HCT116 (cell line): ENCODE data around the gene SLC22A5. TPM values are rescaled to one million over a fixed set of nuclear protein-coding genes. Genes with fewer than 3 reads are reported as not detected.

Experiments
- ATAC-seq: fragments of 200-7000 bp; cut with Tn5 transposase; 2 replicates; pipeline ENCODE4 v1.9.1; 2020; ENCODE audit warnings: mild to moderate bottlenecking, moderate library complexity
- BruUV-seq: library from RNA; stranded (reverse); fragments of 400-500 nt; replicated peaks from 2 replicates; lab custom pipeline; 2021; lab: Mats Ljungman, UMichigan
- CTCF ChIA-PET: fragments of 300-600 bp; sonication (Branson Sonifier 250); formaldehyde crosslinking; loops from one replicate; lab custom pipeline; 2021; ENCODE audit warnings: antibody characterized with exemption; lab: Charles Lee
- POLR2A ChIA-PET: fragments of 300-600, 350-600 bp; sonication (Branson Sonifier 250); formaldehyde crosslinking; loops from one replicate; lab custom pipeline; 2021; ENCODE audit warnings: antibody characterized with exemption; lab: Charles Lee
- RAD21 ChIA-PET, 2 experiments: fragments of 300-600 bp; sonication (Branson Sonifier 250); formaldehyde crosslinking; loops; one replicate each; lab custom pipeline; 2023; ENCODE audit warnings: low total read pairs in 2 of 2; ENCODE audit not compliant: uncharacterized antibody in 2 of 2, unreplicated experiment in 2 of 2, low non-redundant PET in 1 of 2; lab: Charles Lee
- DNase-seq: peaks from one replicate; pipeline ENCODE4 v3.0.0-alpha.2; 2010; ENCODE audit warnings: low read depth, low spot score
- H2AFZ ChIP-seq: fragments of 200-600 bp; shearing (Covaris generic), sonication (generic); 2 replicates; pipeline ENCODE4 v1.6.1; 2017; ENCODE audit warnings: low read depth, mixed run types, mixed read lengths, antibody characterized with exemption, low read length; ENCODE audit not compliant: poor library complexity, severe bottlenecking
- H3K27ac ChIP-seq: 2 replicates; pipeline ENCODE4 v1.5.1; 2012; ENCODE audit warnings: low read depth, low read length
- H3K27me3 ChIP-seq: fragments of 200-600 bp; sonication (generic); 2 replicates; pipeline ENCODE4 v1.6.1; 2016; ENCODE audit warnings: mixed run types, low read length, mixed read lengths; ENCODE audit not compliant: insufficient read depth
- H3K36me3 ChIP-seq, 2 experiments: fragments of 200-500 bp in 1 of 2; fragments of 200-600 bp in 1 of 2; sonication (Bioruptor generic) in 1 of 2; sonication (generic) in 1 of 2; 2 replicates each; pipeline versions ENCODE4 v1.5.1 to v1.6.1; 2014 to 2016; ENCODE audit warnings: low read length in 2 of 2, inconsistent platforms in 1 of 2, mixed read lengths in 1 of 2, mixed run types in 1 of 2; ENCODE audit not compliant: insufficient read depth in 2 of 2, control insufficient read depth in 1 of 2
- H3K4me1 ChIP-seq, 2 experiments: fragments of 200-600 bp in 1 of 2; sonication (generic) in 1 of 2; 2 replicates each; pipeline versions ENCODE4 v1.5.1 to v1.6.1; 2012 to 2017; ENCODE audit warnings: low read length in 2 of 2, inconsistent platforms in 1 of 2, mild to moderate bottlenecking in 1 of 2, mixed read lengths in 1 of 2, mixed run types in 1 of 2, moderate library complexity in 1 of 2; ENCODE audit not compliant: insufficient read depth in 2 of 2, control insufficient read depth in 1 of 2
- H3K4me2 ChIP-seq: fragments of 200-600 bp; sonication (generic); 2 replicates; pipeline ENCODE4 v1.6.1; 2017; ENCODE audit warnings: mixed run types, low read length, mixed read lengths
- H3K4me3 ChIP-seq, 2 experiments: fragments of 200-600 bp in 1 of 2; sonication (generic) in 1 of 2; replicated peaks in 1 of 2; 2 replicates each; pipeline ENCODE4 v1.5.1; 2011 to 2016; ENCODE audit warnings: low read length in 2 of 2, control low read depth in 1 of 2, low read depth in 1 of 2, mild to moderate bottlenecking in 1 of 2, mixed read lengths in 1 of 2, mixed run types in 1 of 2
- H3K79me2 ChIP-seq: fragments of 200-600 bp; sonication (generic); 2 replicates; pipeline ENCODE4 v1.6.1; 2017; ENCODE audit warnings: mild to moderate bottlenecking, mixed run types, low read length, moderate library complexity, mixed read lengths; ENCODE audit not compliant: insufficient read depth
- H3K9ac ChIP-seq: fragments of 200-600 bp; sonication (generic); 2 replicates; pipeline ENCODE4 v1.6.1; 2016; ENCODE audit warnings: low read length, mixed read lengths
- H3K9me2 ChIP-seq: fragments of 200-600 bp; sonication (generic), shearing (Covaris generic); 2 replicates; pipeline ENCODE4 v1.6.1; 2017; ENCODE audit warnings: mixed run types, mild to moderate bottlenecking, moderate library complexity; ENCODE audit not compliant: insufficient read depth
- H3K9me3 ChIP-seq, 2 experiments: fragments of 200-500 bp in 1 of 2; fragments of 200-600 bp in 1 of 2; sonication (Bioruptor generic) in 1 of 2; sonication (generic) in 1 of 2; 2 replicates each; pipeline ENCODE4 v1.6.1; 2014 to 2017; ENCODE audit warnings: low read length in 2 of 2, mixed read lengths in 2 of 2, inconsistent platforms in 1 of 2, low read depth in 1 of 2, mild to moderate bottlenecking in 1 of 2, mixed run types in 1 of 2, moderate library complexity in 1 of 2; ENCODE audit not compliant: control insufficient read depth in 1 of 2, insufficient read depth in 1 of 2
- H4K20me1 ChIP-seq: fragments of 200-600 bp; sonication (generic), shearing (Covaris generic); 2 replicates; pipeline ENCODE4 v1.6.1; 2017; ENCODE audit warnings: mixed run types, mild to moderate bottlenecking, moderate library complexity; ENCODE audit not compliant: insufficient read depth
- CBX3 ChIP-seq: IDR thresholded peaks from 2 replicates; pipeline ENCODE4 v1.6.1; 2012; ENCODE audit warnings: low read depth
- CEBPB ChIP-seq: IDR thresholded peaks from 2 replicates; pipeline ENCODE4 v1.6.1; 2012; ENCODE audit warnings: low read depth
- ELF1 ChIP-seq: IDR thresholded peaks from 2 replicates; pipeline ENCODE4 v1.6.1; 2012; ENCODE audit warnings: low read depth, borderline replicate concordance
- EZH2 ChIP-seq: fragments of 200-600 bp; sonication (generic); IDR thresholded peaks from 2 replicates; pipeline ENCODE4 v1.6.1; 2017; ENCODE audit warnings: antibody characterized with exemption, mixed run types
- EZH2phosphoT487 ChIP-seq: fragments of 200-600 bp; IDR thresholded peaks from 2 replicates; pipeline ENCODE4 v1.6.1; 2018; ENCODE audit warnings: antibody characterized with exemption, borderline replicate concordance
- FOSL1 ChIP-seq: IDR thresholded peaks from 2 replicates; pipeline ENCODE4 v1.6.1; 2012; ENCODE audit warnings: low read depth
- POLR2A ChIP-seq: IDR thresholded peaks from 2 replicates; pipeline ENCODE4 v1.7.0; 2011; ENCODE audit warnings: borderline replicate concordance; ENCODE audit not compliant: insufficient read depth, insufficient read length; ENCODE audit errors: extremely low read depth
- POLR2AphosphoS5 ChIP-seq: IDR thresholded peaks from 2 replicates; pipeline ENCODE4 v1.6.1; 2011; ENCODE audit warnings: mild to moderate bottlenecking, low read depth, low read length, moderate library complexity
- RAD21 ChIP-seq: IDR thresholded peaks from 2 replicates; pipeline ENCODE4 v1.6.1; 2012; ENCODE audit warnings: low read depth, mild to moderate bottlenecking
- REST ChIP-seq: IDR thresholded peaks from 2 replicates; pipeline ENCODE4 v1.6.1; 2012; ENCODE audit warnings: low read depth
- YY1 ChIP-seq: IDR thresholded peaks from 2 replicates; pipeline ENCODE4 v1.6.1; 2011; ENCODE audit warnings: low read length, low read depth, moderate library complexity, mild to moderate bottlenecking; ENCODE audit not compliant: insufficient replicate concordance; ENCODE audit errors: extremely low read depth
- intact Hi-C: fragments of 100-400 bp; cut with micrococcal nuclease; formaldehyde crosslinking; loops from 2 replicates; pipeline ENCODE4 v1.10.0; 2022
- total RNA-seq: library from RNA; stranded (reverse); gene quantifications from one replicate; pipeline ENCODE4 v1.2.1, GENCODE V29; 2021; ENCODE audit not compliant: unreplicated experiment
- TF ChIP-seq, protein P1 (sequence below): IDR thresholded peaks from 2 replicates; pipeline ENCODE4 v1.6.1; 2012
- TF ChIP-seq, protein P2 (sequence below): IDR thresholded peaks from 2 replicates; pipeline ENCODE4 v1.6.1; 2012

SLC22A5 gene
- total RNA-seq, 1 experiment from 2014 or later, result 9.9 TPM

- Histone ChIP-seq H2AFZ (no peak overlapping the region), H3K9me2 (no peaks in the 10 kb centered on the region), H3K4me1 (peaks cover 40 to 45% of the 10 kb centered on the region in 2 experiments), H3K79me2 (no peaks in the 10 kb centered on the region), H3K27ac (no peak overlapping the region), H3K9ac (no peak overlapping the region)
- CTCF ChIA-PET, result no interaction called here
- DNase-seq, result no peak
- TF ChIP-seq RAD21 (no peak), ELF1 (no peak), YY1 (no peak), FOSL1 (no peak), EZH2phosphoT487 (no peak), EZH2 (no peak), POLR2A (no peak)
- TF ChIP-seq, protein P1, sequence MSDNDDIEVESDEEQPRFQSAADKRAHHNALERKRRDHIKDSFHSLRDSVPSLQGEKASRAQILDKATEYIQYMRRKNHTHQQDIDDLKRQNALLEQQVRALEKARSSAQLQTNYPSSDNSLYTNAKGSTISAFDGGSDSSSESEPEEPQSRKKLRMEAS, result no peak
- TF ChIP-seq, protein P2, sequence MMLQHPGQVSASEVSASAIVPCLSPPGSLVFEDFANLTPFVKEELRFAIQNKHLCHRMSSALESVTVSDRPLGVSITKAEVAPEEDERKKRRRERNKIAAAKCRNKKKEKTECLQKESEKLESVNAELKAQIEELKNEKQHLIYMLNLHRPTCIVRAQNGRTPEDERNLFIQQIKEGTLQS, result no peak
- TF ChIP-seq, all 23 proteins: peak for 0
- RAD21 ChIA-PET, result no interaction called here
- no peak overlapping the region for H3K4me3 ChIP-seq
- intact Hi-C loops, result no loop called here
- H4K20me1 ChIP-seq, result no peaks in the 10 kb centered on the region
- H3K36me3 ChIP-seq, result no peaks in the 10 kb centered on the region
- BruUV-seq, result no TSS peak
- no peaks in the 10 kb centered on the region for H3K9me3 ChIP-seq
- H3K4me2 ChIP-seq, result no peak overlapping the region
- no peaks in the 10 kb centered on the region for H3K27me3 ChIP-seq
- POLR2A ChIA-PET, result no interaction called here
- no peak for ATAC-seq
Measured at GRCh38 chr5:132430746-132431145, 61.2 kb downstream of the SLC22A5 start.

- intact Hi-C loops, result no loop called here
- H3K27ac ChIP-seq, result no peak overlapping the region
- POLR2A ChIA-PET, result interaction anchor here (1.4 kb wide), 1 partner anchor 16 kb away, joined by 3 read pairs; no protein-coding TSS in a partner anchor
- ATAC-seq, result no peak
- no peaks in the 10 kb centered on the region for H3K79me2 ChIP-seq
- no peaks in the 10 kb centered on the region for H3K36me3 ChIP-seq
- peaks cover 31 to 37% of the 10 kb centered on the region in 2 experiments for H3K4me1 ChIP-seq
- no peak overlapping the region for H2AFZ ChIP-seq
- TF ChIP-seq CEBPB (no peak), CBX3 (no peak), REST (no peak), POLR2AphosphoS5 (no peak)
- TF ChIP-seq, protein P1, result no peak
- TF ChIP-seq, all 23 proteins: peak for 0
- Histone ChIP-seq H3K9ac (no peak overlapping the region), H3K4me3 (no peak overlapping the region), H3K27me3 (no peaks in the 10 kb centered on the region), H3K9me3 (no peaks in the 10 kb centered on the region), H3K4me2 (no peak overlapping the region), H3K9me2 (no peaks in the 10 kb centered on the region), H4K20me1 (no peaks in the 10 kb centered on the region)
- no TSS peak for BruUV-seq
- DNase-seq, result no peak
- RAD21 ChIA-PET, result no interaction called here
- CTCF ChIA-PET, result no interaction called here
Measured at GRCh38 chr5:132431632-132432031, 62.1 kb downstream of the SLC22A5 start.
